GM18505 (cell line): ENCODE measurements around the gene HERPUD2.

ENCODE experiments used
- ATAC-seq: cut with Tn5 transposase; IDR thresholded peaks from one replicate; pipeline ENCODE4 v1.9.1; 2021; ENCODE audit not compliant: unreplicated experiment
- POLR2A ChIP-seq: IDR thresholded peaks from 4 replicates; pipeline ENCODE4 v1.6.1; 2011; ENCODE audit warnings: borderline replicate concordance; ENCODE audit not compliant: insufficient read depth, insufficient read length; ENCODE audit errors: extremely low read depth

HERPUD2 gene

DNA sequence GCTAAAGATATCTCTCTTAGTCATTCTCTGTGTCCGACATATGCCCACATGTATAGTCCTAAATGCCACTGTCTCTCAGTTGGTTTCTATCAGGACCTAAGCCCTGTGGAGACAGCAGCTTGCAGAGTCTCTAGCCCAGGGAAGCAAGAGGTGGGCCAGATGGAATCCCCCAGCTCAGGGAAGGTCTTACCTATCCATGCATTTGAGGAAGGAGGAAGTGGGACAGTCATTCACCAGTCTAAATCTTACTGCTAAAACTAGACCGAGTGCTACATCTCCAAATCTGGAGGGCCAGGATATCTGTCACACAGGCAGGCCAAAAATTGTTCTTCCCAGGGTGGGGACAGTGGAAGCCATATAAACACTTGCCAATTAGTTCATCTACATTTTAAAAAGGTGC lies 26.4 kb upstream of the HERPUD2 start:
- no peak for ATAC-seq
- TF ChIP-seq POLR2A = no peak

DNA sequence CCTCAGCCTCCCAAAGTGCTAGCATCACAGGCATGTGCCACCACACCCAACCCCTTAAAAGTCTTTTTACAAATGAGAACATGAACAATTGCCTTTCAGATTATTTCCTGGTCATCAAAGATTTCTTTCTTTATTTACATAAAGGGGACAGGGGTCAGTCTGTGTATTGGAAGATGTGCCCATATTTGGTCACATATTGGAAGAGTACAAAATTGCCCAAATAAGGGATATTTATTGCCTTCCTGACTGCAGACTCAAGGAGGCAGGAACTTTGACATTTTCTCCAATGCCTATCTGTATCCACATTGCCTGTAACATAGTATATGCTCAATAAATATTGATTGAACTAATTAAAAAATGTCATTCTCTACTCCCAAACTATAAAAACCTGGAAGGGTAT lies 25.9 kb upstream of the HERPUD2 start:
- TF ChIP-seq POLR2A = no peak
- no peak for ATAC-seq

DNA sequence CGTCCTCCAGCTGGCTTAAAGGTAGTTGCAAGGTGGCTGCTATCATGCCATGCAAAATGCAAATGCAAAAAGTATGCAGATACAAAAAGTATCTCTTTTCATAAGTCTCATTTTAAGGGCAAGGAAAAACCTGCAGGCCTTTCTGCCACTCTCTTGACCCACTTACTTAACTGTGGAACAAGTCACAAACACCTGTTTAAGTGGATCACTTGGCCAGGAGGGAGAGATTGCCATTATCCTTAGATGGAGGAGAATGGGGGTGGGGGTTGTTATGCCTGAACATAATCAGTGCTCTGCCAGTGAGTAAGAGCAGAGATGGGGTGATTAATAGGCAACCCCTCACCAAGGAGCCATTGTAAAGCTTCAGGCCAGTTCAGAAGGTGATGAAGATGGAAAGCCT lies 25.1 kb upstream of the HERPUD2 start:
- ATAC-seq = no peak

DNA sequence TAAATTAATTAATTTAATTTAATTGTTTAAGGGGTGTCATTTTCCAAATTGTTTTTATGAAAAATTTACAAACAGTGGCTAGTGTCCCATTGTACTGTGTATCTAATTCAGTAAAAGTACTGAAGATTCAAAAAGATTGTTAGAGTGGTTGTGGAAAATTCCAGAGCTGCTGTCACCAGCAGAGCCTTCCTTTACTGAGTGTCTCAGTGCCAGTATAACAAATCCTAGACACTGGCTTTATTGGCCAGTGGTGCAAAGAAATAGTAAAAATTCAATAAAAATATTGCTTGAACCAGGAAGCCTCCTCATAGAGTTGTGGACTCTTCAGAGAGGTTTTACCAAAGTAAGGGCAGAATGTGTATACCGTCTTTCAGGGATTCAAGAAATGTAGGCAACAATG lies 23.1 kb upstream of the HERPUD2 start:
- no peak for ATAC-seq
- no peak for TF ChIP-seq POLR2A

More for the DNA sequence above, 25.1 kb upstream of the HERPUD2 start:
- no peak for TF ChIP-seq POLR2A

DNA sequence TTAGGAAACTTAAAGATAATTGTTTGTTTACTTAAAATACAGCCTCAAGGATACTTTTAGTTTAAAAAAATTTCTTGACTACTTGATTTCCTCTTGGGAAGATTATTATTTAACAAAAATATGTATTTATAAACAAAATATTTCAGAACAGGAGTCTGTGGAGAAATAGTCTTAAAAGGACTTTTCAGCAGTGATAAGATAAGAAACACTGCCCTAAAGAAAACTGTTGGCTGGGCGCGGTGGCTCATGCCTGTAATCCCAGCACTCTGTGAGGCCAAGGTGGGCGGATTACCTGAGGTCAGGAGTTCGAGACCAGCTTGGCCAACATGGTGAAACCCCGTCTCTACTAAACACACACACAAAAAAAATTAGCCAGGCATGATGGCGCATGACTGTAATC lies 22.6 kb upstream of the HERPUD2 start:
- no peak for TF ChIP-seq POLR2A
- no peak for ATAC-seq

DNA sequence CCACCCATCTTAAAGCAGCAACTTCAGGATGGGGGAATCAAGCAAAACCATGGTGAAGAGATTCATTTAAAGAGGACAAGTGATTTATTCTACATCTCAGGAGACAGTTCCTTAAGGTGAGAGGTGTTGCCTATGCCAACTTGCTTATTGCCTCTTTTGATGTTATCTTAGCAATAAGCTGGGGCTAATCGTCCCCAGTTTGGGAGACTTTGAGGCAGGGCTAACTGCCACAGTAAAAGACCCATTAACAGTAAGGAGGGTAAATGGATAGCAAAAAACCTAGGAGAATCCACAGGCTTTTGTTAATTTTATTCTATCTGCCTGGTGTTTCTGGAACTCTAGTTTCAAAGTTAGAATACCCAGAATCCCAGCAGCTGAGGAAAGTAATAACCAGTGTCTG lies 22.1 kb upstream of the HERPUD2 start:
- no peak for ATAC-seq
- TF ChIP-seq POLR2A = no peak

DNA sequence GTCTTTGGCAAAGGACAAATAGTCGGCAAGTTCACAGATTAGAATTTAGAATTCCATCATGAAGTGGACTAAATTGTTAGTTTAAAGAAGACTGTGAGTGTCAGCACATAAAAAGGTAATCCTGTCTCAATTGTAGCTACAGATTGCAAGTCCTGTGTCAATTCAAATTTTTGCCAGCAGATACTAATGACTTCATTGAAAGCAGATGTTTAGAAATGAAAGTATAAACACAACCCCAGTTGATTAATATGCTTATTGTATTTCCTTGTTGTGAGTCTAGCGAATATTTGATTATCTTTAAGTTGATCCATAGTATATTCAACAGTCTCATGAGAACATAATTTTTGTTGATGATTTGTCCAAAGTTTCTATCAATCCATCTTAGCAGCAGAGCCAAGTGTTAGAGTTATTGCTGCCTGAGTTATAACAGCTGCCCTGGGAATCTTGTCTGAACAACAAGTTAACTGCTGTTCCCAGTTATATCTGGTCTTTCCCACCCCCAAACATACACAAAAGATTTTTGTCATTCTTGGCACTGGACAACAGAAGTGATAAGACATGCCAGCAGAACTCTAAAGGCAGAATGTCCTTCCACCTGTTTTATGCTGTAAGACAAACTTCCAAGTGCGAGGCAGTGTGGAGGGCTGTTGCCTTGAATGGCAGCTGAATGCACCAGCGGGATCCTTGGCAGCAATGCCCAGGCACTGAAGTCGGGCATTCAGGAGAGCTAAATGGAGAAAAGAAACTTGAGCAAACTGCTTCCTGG lies 21.3 kb upstream of the HERPUD2 start:
- TF ChIP-seq POLR2A = no peak
- ATAC-seq = no peak

DNA sequence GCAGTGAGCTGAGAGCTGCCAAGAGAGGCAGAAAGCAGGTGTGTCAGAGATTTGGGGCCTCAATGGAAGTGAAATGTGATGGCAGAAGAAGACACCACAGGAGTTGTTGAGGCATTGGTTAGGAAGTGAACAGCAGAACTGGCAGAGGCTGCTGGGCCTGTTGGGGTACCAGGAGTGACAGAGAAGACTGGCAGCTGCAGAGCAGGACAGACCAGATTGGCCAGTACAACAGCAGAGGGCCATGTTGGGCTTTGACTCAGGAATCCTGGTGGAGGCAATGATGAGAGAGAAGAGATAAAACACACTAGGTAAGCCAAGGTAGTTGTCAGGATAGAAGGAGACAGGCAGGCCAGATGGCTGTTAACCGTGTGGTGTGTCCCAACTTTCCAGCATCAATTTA lies 19.9 kb upstream of the HERPUD2 start:
- TF ChIP-seq POLR2A = no peak
- ATAC-seq = no peak

DNA sequence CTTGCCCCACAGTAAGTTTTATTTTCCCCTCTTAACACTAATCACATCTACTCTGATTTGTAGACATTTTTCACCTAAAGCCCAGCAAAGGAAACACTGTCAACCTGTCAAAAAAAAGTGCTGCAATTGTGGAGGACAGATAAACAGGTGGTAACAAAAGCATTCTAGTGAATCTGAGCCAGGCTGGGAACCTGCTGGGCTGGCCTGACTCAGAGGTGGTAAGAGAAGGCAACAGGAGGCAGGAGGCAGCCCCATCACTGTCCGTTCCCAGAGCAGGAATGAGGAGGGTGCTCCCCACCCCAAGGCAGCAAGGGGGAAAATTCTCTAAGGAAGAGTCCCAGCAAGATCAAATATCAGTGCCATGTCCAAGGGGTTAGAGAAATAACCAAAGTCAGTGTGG lies 19.5 kb upstream of the HERPUD2 start:
- no peak for TF ChIP-seq POLR2A
- ATAC-seq = no peak

DNA sequence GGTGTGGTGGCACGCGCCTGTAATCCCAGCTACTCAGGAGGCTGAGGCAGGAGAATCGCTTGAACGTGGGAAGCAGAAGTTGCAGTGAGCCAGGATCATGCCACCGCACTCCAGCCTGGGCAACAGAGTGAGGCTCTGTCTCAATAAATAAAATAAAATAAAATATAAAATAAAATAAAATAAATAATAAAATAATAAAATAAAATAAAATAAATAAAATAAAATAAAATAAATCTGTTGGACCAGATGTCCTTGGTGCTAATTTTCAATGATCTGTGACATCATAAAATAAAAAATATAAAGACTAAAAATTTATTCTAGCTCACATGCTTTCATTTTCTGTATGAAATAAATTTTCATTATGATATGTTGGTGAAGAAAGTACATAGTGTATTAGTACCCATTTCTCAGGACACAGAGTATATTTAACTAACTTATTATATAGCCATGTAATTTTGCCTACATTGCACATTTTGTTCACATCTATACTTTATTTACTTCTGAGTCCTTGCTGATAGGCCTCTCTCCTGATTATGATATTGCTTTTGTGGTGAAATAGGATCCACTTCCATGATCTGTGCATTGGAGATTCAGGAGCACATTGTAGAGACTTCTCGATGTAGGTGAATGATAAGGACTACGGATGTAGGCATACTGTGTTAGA lies 17.8 kb upstream of the HERPUD2 start:
- ATAC-seq = no peak
- no peak for TF ChIP-seq POLR2A

DNA sequence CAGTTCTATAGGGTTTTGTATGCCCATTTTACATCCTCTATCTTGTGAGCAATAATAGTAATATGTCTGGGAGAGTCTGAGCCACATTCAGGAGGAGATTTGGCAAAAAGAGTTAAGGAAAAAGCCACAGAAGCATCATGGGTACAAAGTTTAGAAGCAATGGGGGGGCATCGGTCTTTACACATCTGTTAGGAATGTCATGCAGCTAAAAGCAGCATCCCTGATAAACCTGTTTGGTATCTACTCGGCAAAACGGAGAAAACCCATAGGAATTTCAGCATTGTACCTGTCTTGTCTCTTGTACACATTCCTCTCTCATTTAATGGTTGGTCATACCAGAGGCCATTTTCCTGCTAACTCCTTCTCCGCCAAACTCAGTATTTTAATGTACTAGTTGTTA lies 12.5 kb upstream of the HERPUD2 start:
- TF ChIP-seq POLR2A = no peak
- ATAC-seq = no peak

DNA sequence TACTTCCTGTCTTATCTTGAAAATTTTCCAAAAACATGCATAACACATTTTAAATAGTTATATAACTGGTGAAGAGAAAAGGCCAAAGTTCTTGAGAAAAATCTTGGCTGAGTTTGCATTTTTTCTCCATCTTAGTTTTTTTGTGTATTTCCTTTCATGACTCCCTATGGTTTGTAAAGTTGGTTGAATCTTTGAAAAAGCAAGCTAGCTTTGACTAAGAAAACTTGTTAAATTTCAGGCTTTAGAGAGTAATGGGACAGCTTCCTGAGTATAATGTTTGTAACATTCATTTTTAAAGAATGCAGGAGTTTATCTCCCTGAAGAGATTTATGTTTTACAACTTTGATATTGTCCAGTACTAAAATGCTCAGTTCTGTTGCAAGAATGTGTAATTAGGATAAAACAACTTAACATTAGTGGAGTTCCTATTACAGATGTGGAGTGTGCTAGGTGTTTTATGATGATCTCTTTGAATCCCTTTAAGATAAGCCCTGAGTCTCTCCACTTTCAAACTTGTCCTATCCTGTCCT lies 11.1 kb upstream of the HERPUD2 start:
- no peak for ATAC-seq
- TF ChIP-seq POLR2A = no peak

DNA sequence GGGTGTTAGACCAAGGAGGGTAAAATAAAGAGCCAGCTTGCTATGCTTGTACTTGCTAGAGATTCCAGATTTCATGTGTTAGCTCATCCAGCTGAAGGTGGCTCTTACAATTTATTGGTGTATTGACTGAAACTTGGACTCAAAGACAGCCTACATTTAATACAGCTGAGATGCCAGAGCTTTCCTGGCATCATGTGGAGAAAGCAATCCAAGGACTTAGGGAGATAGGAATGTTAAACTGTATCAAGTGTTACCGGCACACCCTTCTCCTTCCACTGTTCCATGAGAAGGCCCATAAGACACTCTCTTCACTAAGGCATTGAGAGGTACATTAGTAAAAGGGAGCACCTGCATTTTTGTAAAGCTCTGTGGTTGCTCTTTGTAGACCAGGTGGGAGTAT lies 9.3 kb upstream of the HERPUD2 start:
- no peak for ATAC-seq
- TF ChIP-seq POLR2A = no peak

DNA sequence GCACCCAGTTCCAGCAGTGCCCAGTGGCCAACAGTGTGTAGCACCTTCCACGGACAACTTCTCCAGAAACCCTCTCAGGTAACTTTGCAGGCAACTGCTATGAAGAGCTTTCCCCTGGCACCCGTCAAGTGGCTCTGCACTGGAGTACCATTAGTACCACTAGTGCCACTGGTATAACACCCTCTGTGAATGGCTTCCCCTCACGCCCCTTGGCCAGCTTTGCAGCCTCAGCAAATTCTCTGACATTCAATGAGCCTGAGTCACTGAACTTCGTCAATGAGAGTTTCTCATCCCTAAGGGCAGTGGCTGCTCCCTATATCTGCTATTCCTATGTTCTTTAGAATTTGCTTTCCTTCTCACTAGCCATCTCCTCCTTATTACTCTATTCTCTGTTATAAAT lies 7.6 kb upstream of the HERPUD2 start:
- no peak for ATAC-seq
- no peak for TF ChIP-seq POLR2A
